HG03066 (cell line): ENCODE results near the gene AATF.

ENCODE experiments used
- ATAC-seq: cut with Tn5 transposase; IDR thresholded peaks from one replicate; pipeline ENCODE4 v1.9.1; 2021; ENCODE audit warnings: low read depth; ENCODE audit not compliant: unreplicated experiment

Gene AATF

DNA sequence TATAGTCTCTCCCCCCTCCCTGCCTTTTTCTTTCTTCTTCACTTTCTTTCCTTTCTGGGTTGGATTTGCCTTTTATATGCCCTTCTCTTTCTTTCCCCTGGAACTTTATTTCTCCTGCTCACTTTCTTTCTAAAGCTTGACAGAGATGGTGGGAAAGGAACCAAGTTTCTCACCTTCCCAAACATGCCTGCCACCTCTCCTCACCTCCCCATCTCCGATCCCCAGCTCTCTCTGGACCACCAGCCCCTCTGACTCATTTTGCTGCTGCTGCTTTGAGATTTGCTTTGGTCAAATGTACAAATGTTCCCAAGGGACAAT, 18.2 kb upstream of the AATF start:
- ATAC-seq, result no peak

GRCh38 chr17:36931096-36931696, 17.6 kb upstream of the AATF start:
- ATAC-seq, result no peak

DNA sequence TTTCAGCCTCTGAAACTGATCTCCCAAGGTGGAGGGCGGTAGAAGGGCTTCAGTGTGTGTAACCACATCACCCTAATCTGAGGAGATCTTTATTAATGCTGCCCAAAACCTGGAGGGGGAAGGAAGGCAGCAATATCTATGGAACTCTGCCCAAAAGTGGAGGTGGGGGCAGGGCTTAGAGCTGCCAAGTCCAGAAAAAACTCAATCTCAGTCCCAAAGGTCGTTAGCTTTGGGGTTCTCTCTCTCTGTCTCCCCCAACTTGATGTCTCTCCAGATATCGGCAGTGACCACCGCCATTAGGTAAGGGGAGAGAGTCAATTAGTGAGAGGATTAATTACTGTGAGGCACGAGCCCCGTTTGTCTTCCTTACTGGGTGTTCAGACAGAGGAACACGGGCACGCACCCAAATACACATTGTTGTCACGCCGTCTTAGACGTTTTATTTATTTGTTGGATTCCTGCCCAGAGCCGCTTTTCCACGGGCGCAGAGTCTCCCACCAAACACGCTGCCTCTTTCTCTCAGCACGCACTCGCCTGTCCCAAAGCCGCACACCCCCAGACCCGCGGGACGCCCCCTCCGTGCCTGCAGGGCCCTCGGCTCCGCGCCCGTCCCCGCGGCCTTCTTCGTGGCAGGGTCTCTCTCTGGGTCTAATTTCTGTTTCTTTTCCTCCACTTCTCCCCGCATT, 16.9 kb upstream of the AATF start:
- no peak for ATAC-seq

DNA sequence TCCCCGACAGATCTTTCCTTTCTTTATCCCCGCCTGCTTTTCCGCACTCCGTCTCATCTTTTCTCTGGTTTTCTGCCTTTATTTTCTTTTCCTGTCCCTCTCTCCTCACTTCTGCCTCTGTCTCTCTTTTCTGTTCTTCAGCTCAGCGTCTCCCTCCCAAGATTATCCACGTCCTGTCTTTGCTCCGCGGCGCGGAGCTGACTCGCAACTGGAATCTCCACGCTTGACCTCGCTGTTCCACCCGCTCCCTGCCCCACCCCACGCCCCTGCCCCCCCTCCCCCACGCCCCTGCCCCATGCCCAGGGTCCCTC, 16.4 kb upstream of the AATF start:
- ATAC-seq, result no peak

GRCh38 chr17:36932694-36933511, 15.9 kb upstream of the AATF start:
- no peak for ATAC-seq

DNA sequence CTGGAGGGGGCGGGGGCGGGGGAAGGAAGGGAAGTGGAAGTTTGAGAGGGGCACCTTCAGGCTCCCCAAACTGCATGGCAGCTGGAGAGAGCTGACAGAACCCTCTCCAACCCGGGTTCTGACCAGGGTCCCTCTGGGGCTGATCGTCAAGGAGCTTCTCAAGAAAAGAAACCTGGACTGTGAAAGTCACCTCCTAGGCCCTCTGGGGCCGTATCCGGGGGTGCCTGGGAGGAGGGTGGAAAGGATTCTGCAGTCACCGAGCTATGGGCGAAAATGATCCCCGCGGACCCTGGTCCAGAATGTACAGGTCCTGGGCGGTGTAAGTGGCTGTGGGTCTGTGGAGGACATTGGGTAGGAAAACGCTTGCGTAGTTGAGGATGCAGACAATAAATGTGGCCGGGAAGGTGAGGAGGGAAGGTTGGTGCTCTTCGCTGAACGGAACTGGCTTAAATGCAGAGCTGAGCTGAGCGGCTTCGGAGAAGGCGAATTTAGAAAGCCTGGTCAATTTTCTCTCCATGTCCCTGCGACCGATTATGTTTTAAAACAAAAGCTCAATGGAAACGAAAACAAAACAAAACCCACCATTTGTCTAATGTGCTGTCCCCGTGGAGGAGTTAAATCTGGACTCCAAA, 15.1 kb upstream of the AATF start:
- ATAC-seq, result no peak

DNA sequence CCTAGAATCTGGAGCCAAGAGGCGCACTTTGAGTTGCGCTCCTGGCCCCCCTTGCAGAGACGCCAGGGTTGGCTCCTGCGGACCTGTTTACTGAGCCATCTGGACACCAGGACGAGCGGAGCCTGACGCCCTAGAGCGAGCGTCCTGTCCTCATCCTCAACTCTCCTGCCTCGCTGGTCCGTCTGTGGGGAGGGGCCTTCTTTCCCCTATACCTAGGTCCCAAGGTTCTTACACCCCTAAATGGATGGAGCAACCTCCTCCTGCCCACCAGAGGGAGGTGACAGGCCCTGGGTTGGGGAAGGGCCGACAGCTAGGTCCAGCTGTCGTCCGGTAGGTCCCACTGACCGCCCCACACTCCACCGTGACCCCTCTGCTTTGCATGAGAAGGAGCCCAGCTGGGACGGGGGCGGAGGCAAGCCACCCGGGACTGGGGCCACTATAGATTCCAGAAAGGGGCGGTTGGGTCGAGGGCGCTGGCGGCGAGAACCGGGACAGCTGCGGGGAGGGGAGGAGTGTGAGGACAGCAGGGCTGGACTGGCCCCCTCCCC, 14.5 kb upstream of the AATF start:
- ATAC-seq, result no peak

DNA sequence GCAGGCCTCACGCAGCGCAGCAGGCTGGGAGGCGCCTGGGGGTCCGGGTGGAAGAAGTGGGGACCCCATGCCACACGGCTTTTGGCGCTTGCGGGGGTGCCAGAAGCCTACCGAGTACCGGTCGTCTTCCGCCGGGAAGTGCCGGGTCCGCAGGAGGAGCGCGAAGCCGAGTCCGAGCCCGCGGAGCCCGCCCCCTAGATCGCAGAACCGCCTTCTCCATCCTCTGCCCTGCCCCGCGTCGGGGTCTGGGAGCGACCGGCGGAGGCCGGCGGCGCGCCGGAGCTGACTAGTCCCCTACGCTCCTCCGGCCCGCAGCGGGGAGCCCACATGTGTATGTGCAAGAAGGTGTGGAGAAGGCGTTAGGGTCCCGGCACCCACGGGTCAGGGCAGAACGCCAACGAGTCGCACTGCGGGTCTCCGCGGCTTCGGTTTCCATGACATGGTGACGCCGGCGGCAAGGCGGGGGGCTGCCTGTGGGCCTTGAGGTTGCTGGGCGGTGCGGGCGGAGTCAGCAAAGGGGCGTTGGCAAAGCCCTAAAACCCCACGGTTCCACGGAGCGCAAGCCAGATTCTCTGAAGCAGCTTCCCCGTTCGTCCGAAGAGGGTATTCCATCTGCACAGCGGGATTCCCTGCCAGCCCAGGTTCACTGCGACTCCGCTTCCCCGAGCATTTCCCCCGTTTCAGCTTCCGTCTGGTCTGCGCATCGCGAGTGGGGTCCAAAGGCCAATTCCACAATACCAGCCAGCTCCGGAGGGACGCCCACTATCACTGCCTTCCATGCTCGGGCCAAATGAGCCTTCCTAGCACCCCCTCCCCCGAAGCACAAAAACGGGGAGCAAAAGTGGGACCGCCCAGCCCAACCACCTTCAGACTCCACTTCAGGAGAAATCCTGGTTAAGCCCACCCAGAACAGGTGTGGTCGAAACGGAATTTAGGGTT, 13.8 kb upstream of the AATF start:
- no peak for ATAC-seq

- ATAC-seq, result no peak
Measured at GRCh38 chr17:36935671-36936454, 12.9 kb upstream of the AATF start.

- ATAC-seq, result no peak
Measured at GRCh38 chr17:36936455-36937000, 12.2 kb upstream of the AATF start.

DNA sequence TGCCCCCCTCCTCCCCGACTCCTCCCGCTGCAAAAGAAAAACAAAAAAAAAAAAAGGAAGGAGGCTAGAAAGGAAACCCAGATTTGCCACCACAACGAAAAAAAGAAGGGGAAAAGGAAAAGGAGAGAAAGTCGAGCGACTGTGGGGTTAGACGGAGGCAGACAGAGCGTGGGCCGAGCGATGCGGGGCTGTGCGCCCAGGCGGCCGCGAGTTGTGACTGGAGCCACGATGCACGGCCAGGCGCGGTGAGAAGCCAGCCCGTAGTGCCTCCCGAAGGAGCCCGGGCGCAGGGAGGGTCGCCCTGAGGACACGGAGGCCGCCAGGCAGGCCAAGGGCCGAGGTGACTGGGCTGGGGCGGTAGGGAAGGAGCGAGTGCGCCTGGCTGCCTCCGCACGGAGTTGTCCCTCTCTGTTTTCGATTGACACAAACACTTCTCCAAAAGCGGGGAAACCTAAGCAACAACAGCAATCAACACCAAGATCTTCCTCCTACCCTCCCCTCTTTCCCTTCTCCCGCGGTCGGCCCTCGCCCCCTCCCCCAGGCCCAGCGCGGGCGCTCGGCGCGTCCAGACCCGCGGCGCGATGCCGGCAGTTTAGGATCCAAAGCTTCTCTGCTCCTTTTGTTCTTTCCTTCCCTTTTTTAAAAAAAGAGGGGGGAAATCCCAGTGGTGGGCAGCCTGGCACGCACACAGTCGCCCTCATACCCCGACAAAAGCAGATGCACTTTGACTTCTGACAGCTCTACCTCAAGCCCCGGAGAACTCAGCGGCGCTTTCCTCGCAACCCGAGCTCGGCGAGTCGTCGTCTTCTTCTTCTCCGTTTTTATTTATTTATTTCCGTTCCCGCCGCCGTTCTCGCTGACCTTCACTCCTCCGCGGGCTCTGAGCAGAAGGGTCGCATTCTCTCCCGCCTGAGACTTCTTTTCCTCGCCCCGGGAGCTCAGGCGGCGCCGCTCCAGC, 11.5 kb upstream of the AATF start, which contains the start of gene LHX1:
TSS of gene LHX1 (plus strand) at position 475 of the 958 bp plus-strand sequence. CDS start 723 bp downstream, outside the sequence.
- no peak for ATAC-seq

- ATAC-seq, result no peak
Measured at GRCh38 chr17:36937959-36938565, 10.7 kb upstream of the AATF start.

GRCh38 chr17:36938566-36939051, 10.1 kb upstream of the AATF start:
- ATAC-seq, result no peak

- ATAC-seq, result no peak
Measured at GRCh38 chr17:36939052-36939801, 9.5 kb upstream of the AATF start.

DNA sequence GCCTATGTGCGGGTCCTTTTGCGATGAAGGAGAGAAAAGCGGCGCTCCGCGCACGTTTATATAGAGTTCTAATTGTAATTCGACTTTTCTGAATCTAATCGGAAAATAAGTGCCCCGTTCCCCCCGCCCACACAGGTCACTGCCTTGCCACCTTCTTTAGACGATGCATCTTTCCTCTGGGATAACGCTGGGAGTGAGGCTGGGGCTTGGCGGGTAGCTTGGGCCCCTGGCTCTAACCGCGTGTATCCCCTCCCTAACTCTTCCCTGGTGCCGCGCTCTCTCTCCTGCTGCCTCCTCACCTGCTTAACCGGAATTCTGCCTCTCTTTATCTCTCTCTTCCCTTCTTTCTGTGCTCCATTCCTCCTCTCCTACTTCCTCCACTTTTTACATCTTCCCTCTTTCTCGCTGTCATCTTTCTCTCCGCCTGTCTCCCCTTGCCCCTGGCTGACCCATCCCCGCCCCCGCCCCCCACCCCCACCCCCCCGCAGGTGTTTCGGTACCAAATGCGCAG, 8.9 kb upstream of the AATF start:
- no peak for ATAC-seq
